ENCODE measurements around the gene DCUN1D2. TPM values are rescaled to one million over a fixed set of nuclear protein-coding genes. Genes with fewer than 3 reads are reported as not detected.
A peak's percentile ranks its signal among the peaks of the same experiment; 100 is the strongest.

Gene DCUN1D2
- total RNA-seq, 1 donor from 2014 or later: 29.2 TPM

GRCh38 chr13:113460599-113460998 is 29.9 kb downstream of the DCUN1D2 start:
- no peak for DNase-seq (ENCODE audit: extremely low spot score, unreplicated experiment)
- no peak overlapping the region for H3K4me3 Mint-ChIP-seq
- TF ChIP-seq CTCF (conservative IDR thresholded peaks at IDR 0.05): no peak
- H3K36me3 Mint-ChIP-seq: no peaks in the 10 kb centered on the region
- H3K27ac Mint-ChIP-seq: no peak overlapping the region
- no peaks in the 10 kb centered on the region for H3K27me3 Mint-ChIP-seq
- H3K4me1 Mint-ChIP-seq (ENCODE audit: unreplicated experiment): no peaks in the 10 kb centered on the region
- H3K9me3 Mint-ChIP-seq: no peaks in the 10 kb centered on the region

GRCh38 chr13:113460064-113460555 is 30.4 kb downstream of the DCUN1D2 start:
- Mint-ChIP-seq H3K27ac (no peak overlapping the region), H3K27me3 (no peaks in the 10 kb centered on the region), H3K4me3 (no peak overlapping the region), H3K9me3 (no peaks in the 10 kb centered on the region), H3K36me3 (no peaks in the 10 kb centered on the region), H3K4me1 (ENCODE audit: unreplicated experiment) (no peaks in the 10 kb centered on the region)
- DNase-seq (ENCODE audit: extremely low spot score, unreplicated experiment): no peak
- no peak for TF ChIP-seq CTCF (conservative IDR thresholded peaks at IDR 0.05)

GRCh38 chr13:113458253-113459065 is 32.1 kb downstream of the DCUN1D2 start:
- Mint-ChIP-seq H3K4me1 (ENCODE audit: unreplicated experiment) (peaks cover 8% of the 10 kb centered on the region), H3K27ac (no peak overlapping the region), H3K36me3 (no peaks in the 10 kb centered on the region), H3K4me3 (no peak overlapping the region), H3K27me3 (no peaks in the 10 kb centered on the region), H3K9me3 (no peaks in the 10 kb centered on the region)
- TF ChIP-seq CTCF (conservative IDR thresholded peaks at IDR 0.05): peak; percentile 64
- DNase-seq (ENCODE audit: extremely low spot score, unreplicated experiment): no peak

GRCh38 chr13:113457510-113457909 is 33.0 kb downstream of the DCUN1D2 start:
- no peak for DNase-seq (ENCODE audit: extremely low spot score, unreplicated experiment)
- H3K4me3 Mint-ChIP-seq: no peak overlapping the region
- TF ChIP-seq CTCF (conservative IDR thresholded peaks at IDR 0.05): no peak
- H3K9me3 Mint-ChIP-seq: no peaks in the 10 kb centered on the region
- peaks cover 12% of the 10 kb centered on the region for H3K4me1 Mint-ChIP-seq (ENCODE audit: unreplicated experiment)
- no peaks in the 10 kb centered on the region for H3K36me3 Mint-ChIP-seq
- no peak overlapping the region for H3K27ac Mint-ChIP-seq
- H3K27me3 Mint-ChIP-seq: no peaks in the 10 kb centered on the region

GRCh38 chr13:113456116-113456702 is 34.3 kb downstream of the DCUN1D2 start:
- H3K27me3 Mint-ChIP-seq: no peaks in the 10 kb centered on the region
- H3K9me3 Mint-ChIP-seq: no peaks in the 10 kb centered on the region

More at GRCh38 chr13:113456116-113456702, 34.3 kb downstream of the DCUN1D2 start:
- H3K27ac Mint-ChIP-seq: no peak overlapping the region
- no peak for DNase-seq (ENCODE audit: extremely low spot score, unreplicated experiment)
- no peak overlapping the region for H3K4me3 Mint-ChIP-seq
- TF ChIP-seq CTCF (conservative IDR thresholded peaks at IDR 0.05): no peak
- peaks cover 12% of the 10 kb centered on the region for H3K4me1 Mint-ChIP-seq (ENCODE audit: unreplicated experiment)
- no peaks in the 10 kb centered on the region for H3K36me3 Mint-ChIP-seq

All from type B pancreatic cell (in vitro differentiated cells).